A549 (cell line): ENCODE results near the gene SPOP. TPM values are rescaled to one million over a fixed set of nuclear protein-coding genes. Genes with fewer than 3 reads are reported as not detected.

Experiments used
- ATAC-seq, 2 experiments: fragments of 200-7000 bp in 1 of 2; fragments of >200 bp in 1 of 2; cut with Nextera tagmentation in 1 of 2; cut with Tn5 transposase in 1 of 2; 3 replicates each; pipeline versions ENCODE4 v1.8.0 to v1.9.1; 2018 to 2020; ENCODE audit warnings: mild to moderate bottlenecking in 1 of 2, moderate library complexity in 1 of 2
- CTCF ChIA-PET: fragments of 300-600 bp; sonication (Branson Sonifier 250); formaldehyde crosslinking; extraction: SDS; loops from one replicate; lab custom pipeline; 2021; ENCODE audit warnings: antibody characterized with exemption, inconsistent platforms; lab: Yijun Ruan, JAX
- POLR2A ChIA-PET: fragments of 350-600 bp; formaldehyde crosslinking; extraction: SDS; loops from one replicate; lab custom pipeline; 2021; ENCODE audit warnings: antibody characterized with exemption, inconsistent platforms; lab: Yijun Ruan, JAX
- DNase-seq, 2 experiments: peaks; one replicate each; pipeline versions ENCODE4 v3.0.0 to v3.0.0-alpha.2; 2011 to 2016; ENCODE audit warnings: low read depth in 1 of 2, low spot score in 1 of 2
- FAIRE-seq: peaks from 2 replicates; lab custom pipeline; 2011; peaks lifted over from hg19 to GRCh38; lab: Jason Lieb, UNC
- H3K27ac ChIP-seq, 2 experiments: fragments of >200 bp; sonication (Bioruptor Twin); formaldehyde crosslinking; 3 replicates each; pipeline ENCODE4 v1.5.1; 2016 to 2017
- H3K4me1 ChIP-seq: fragments of >200 bp; sonication (Bioruptor Twin); formaldehyde crosslinking; 3 replicates; pipeline ENCODE4 v1.6.1; 2016
- H3K4me2 ChIP-seq: fragments of >200 bp; sonication (Bioruptor Twin); formaldehyde crosslinking; 3 replicates; pipeline ENCODE4 v1.6.1; 2016
- H3K4me3 ChIP-seq: fragments of >200 bp; sonication (Bioruptor Twin); formaldehyde crosslinking; 3 replicates; pipeline ENCODE4 v1.5.1; 2016
- H3K9me3 ChIP-seq: fragments of >200 bp; sonication (Bioruptor Twin); formaldehyde crosslinking; 3 replicates; pipeline ENCODE4 v1.6.1; 2016
- BHLHE40 ChIP-seq: IDR thresholded peaks from 2 replicates; pipeline ENCODE4 v1.6.1; 2012; ENCODE audit warnings: low read depth, low read length, inconsistent platforms
- CBX2 ChIP-seq: fragments of 200-600 bp; sonication (generic); IDR thresholded peaks from 2 replicates; pipeline ENCODE4 v1.6.1; 2016; ENCODE audit warnings: low read depth, mild to moderate bottlenecking, borderline replicate concordance
- CEBPB ChIP-seq, 2 experiments: fragments of >200 bp in 1 of 2; sonication (Bioruptor Twin) in 1 of 2; formaldehyde crosslinking in 1 of 2; IDR thresholded peaks; 2 replicates each; pipeline ENCODE4 v1.6.1; 2012 to 2016
- CHD2 ChIP-seq: fragments of 150-350 bp; IDR thresholded peaks from 2 replicates; pipeline ENCODE4 v1.6.1; 2014; ENCODE audit warnings: low read length; ENCODE audit not compliant: partially characterized antibody
- CHD4 ChIP-seq: fragments of 200-600 bp; sonication (generic); IDR thresholded peaks from 2 replicates; pipeline ENCODE4 v1.6.1; 2016; ENCODE audit warnings: antibody characterized with exemption, mild to moderate bottlenecking, borderline replicate concordance
- E2F6 ChIP-seq: IDR thresholded peaks from 2 replicates; pipeline ENCODE4 v1.6.1; 2012; ENCODE audit warnings: low read depth, borderline replicate concordance
- HOXB13 ChIP-seq: fragments of 250-450 bp; sonication (Bioruptor Pico); IDR thresholded peaks from 2 replicates; pipeline ENCODE4 v1.5.0; 2020; ENCODE audit warnings: low read depth, mild to moderate bottlenecking, moderate library complexity
- KDM1A ChIP-seq: fragments of 200-600 bp; sonication (generic); IDR thresholded peaks from 2 replicates; pipeline ENCODE4 v1.6.1; 2016; ENCODE audit warnings: low read depth, mild to moderate bottlenecking
- MAFK ChIP-seq: fragments of 450-650 bp; IDR thresholded peaks from 2 replicates; pipeline ENCODE4 v1.6.1; 2014; ENCODE audit not compliant: partially characterized antibody
- MAX ChIP-seq: IDR thresholded peaks from 2 replicates; pipeline ENCODE4 v1.6.1; 2012
- NFE2L2 ChIP-seq: fragments of 150-350 bp; conservative IDR thresholded peaks from 2 replicates; pipeline ENCODE4 v1.6.1; 2014; ENCODE audit warnings: low read length
- NPAS2 ChIP-seq: fragments of 250-450 bp; sonication (Bioruptor Pico); IDR thresholded peaks from 2 replicates; pipeline ENCODE4 v1.8.0; 2022; ENCODE audit warnings: mild to moderate bottlenecking, moderate library complexity, borderline replicate concordance
- PHF8 ChIP-seq: fragments of 200-600 bp; sonication (generic); IDR thresholded peaks from 2 replicates; pipeline ENCODE4 v1.6.1; 2016; ENCODE audit warnings: low read depth, mild to moderate bottlenecking, antibody characterized with exemption, moderate library complexity, borderline replicate concordance
- POLR2A ChIP-seq: IDR thresholded peaks from 2 replicates; pipeline ENCODE4 v1.6.1; 2012; ENCODE audit warnings: mild to moderate bottlenecking, low read length
- POLR2AphosphoS2 ChIP-seq: conservative IDR thresholded peaks from 2 replicates; pipeline ENCODE4 v1.6.1; 2012; ENCODE audit warnings: low read length, improper control_type of control experiment, inconsistent platforms
- RAD21 ChIP-seq, 2 experiments: fragments of >200 bp in 1 of 2; sonication (Bioruptor Twin) in 1 of 2; formaldehyde crosslinking in 1 of 2; IDR thresholded peaks in 1 of 2; conservative IDR thresholded peaks in 1 of 2; 2 replicates in 1 of 2; 3 replicates in 1 of 2; pipeline ENCODE4 v1.6.1; 2012 to 2018; ENCODE audit warnings: inconsistent platforms in 1 of 2
- RFX5 ChIP-seq: fragments of 450-650 bp; IDR thresholded peaks from 2 replicates; pipeline ENCODE4 v1.7.1; 2014; ENCODE audit warnings: antibody characterized with exemption, mild to moderate bottlenecking, moderate library complexity
- RNF2 ChIP-seq: fragments of 200-600 bp; sonication (generic); IDR thresholded peaks from 2 replicates; pipeline ENCODE4 v1.6.1; 2016; ENCODE audit warnings: low read depth, mild to moderate bottlenecking, antibody characterized with exemption, moderate library complexity, borderline replicate concordance
- ZFP36 ChIP-seq: fragments of 450-650 bp; IDR thresholded peaks from 2 replicates; pipeline ENCODE4 v1.6.1; 2014; ENCODE audit warnings: borderline replicate concordance; ENCODE audit not compliant: partially characterized antibody
- ZNF302 ChIP-seq: fragments of 250-450 bp; sonication (Bioruptor Pico); IDR thresholded peaks from 2 replicates; pipeline ENCODE4 v1.9.0; 2021; ENCODE audit warnings: inconsistent platforms, mild to moderate bottlenecking, moderate library complexity
- WGBS: methylation state at CpG from one replicate; pipeline ENCODE4 v1.1.6; 2017; ENCODE audit errors: missing lambda C conversion rate; 5-methylcytosine and 5-hydroxymethylcytosine counted together
- polyA plus RNA-seq, 4 experiments: library from polyadenylated mRNA; depleted of rRNA in 3 of 4; stranded (reverse); fragments of >200 nt; fragmentation: RNase III in 1 of 4; extraction: RNeasy Plus Mini Kit Qiagen cat#74134 plus additional on column Dnase treatment in 1 of 4; gene quantifications; 2 replicates in 3 of 4; 3 replicates in 1 of 4; pipeline ENCODE4 v1.2.3, GENCODE V29; 2011 to 2017
- TF ChIP-seq, protein P1 (sequence below): fragments of >200 bp; sonication (Bioruptor Twin); formaldehyde crosslinking; IDR thresholded peaks from 3 replicates; pipeline ENCODE4 v1.5.1; 2016
- TF ChIP-seq, protein P2 (sequence below): fragments of 200-600 bp; sonication (generic); IDR thresholded peaks from 2 replicates; pipeline ENCODE4 v1.6.1; 2016; ENCODE audit warnings: antibody characterized with exemption, mild to moderate bottlenecking, moderate library complexity
- TF ChIP-seq, protein P3 (sequence below): fragments of >200 bp; sonication (Bioruptor Twin); formaldehyde crosslinking; IDR thresholded peaks from 3 replicates; pipeline ENCODE4 v1.6.1; 2016
- TF ChIP-seq, protein P4 (sequence below): fragments of 250-450 bp; sonication (Bioruptor Pico); IDR thresholded peaks from 2 replicates; pipeline ENCODE4 v1.5.0; 2021; ENCODE audit warnings: mild to moderate bottlenecking, moderate library complexity, borderline replicate concordance
- TF ChIP-seq, protein P5 (sequence below): fragments of 150-350 bp; IDR thresholded peaks from 2 replicates; pipeline ENCODE4 v1.6.1; 2014; ENCODE audit warnings: low read depth, mild to moderate bottlenecking, low read length

SPOP gene
- polyA plus RNA-seq, 2 of the 4 experiments (the other 2 are of a cell fraction): 49.5 to 57.2 TPM

- FAIRE-seq: no peak
- CTCF ChIA-PET: interaction anchor here (0.7 to 4.2 kb wide), 9 partner anchors 9 to 393 kb away, joined by 3 to 21 read pairs (median 7); partner anchors contain the start of gene NXPH3
- POLR2A ChIA-PET: no interaction called here
- Histone ChIP-seq H3K4me1 (no peaks in the 10 kb centered on the region), H3K4me2 (no peak overlapping the region), H3K9me3 (no peaks in the 10 kb centered on the region), H3K4me3 (no peak overlapping the region), H3K27ac (no peak overlapping the region)
- no peak for TF ChIP-seq KDM1A
- TF ChIP-seq, protein P1, sequence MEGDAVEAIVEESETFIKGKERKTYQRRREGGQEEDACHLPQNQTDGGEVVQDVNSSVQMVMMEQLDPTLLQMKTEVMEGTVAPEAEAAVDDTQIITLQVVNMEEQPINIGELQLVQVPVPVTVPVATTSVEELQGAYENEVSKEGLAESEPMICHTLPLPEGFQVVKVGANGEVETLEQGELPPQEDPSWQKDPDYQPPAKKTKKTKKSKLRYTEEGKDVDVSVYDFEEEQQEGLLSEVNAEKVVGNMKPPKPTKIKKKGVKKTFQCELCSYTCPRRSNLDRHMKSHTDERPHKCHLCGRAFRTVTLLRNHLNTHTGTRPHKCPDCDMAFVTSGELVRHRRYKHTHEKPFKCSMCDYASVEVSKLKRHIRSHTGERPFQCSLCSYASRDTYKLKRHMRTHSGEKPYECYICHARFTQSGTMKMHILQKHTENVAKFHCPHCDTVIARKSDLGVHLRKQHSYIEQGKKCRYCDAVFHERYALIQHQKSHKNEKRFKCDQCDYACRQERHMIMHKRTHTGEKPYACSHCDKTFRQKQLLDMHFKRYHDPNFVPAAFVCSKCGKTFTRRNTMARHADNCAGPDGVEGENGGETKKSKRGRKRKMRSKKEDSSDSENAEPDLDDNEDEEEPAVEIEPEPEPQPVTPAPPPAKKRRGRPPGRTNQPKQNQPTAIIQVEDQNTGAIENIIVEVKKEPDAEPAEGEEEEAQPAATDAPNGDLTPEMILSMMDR: no peak
- no peak for TF ChIP-seq MAFK
- no peak for TF ChIP-seq E2F6
- TF ChIP-seq CEBPB (IDR thresholded peaks at IDR 0.05): no peak
- no peak for TF ChIP-seq PHF8
- TF ChIP-seq RNF2: no peak
- no peak for TF ChIP-seq ZFP36
- TF ChIP-seq HOXB13 (CRISPR knock-in tag): no peak
- TF ChIP-seq BHLHE40: no peak
- no peak for TF ChIP-seq ZNF302 (CRISPR knock-in tag)
- TF ChIP-seq, protein P2, sequence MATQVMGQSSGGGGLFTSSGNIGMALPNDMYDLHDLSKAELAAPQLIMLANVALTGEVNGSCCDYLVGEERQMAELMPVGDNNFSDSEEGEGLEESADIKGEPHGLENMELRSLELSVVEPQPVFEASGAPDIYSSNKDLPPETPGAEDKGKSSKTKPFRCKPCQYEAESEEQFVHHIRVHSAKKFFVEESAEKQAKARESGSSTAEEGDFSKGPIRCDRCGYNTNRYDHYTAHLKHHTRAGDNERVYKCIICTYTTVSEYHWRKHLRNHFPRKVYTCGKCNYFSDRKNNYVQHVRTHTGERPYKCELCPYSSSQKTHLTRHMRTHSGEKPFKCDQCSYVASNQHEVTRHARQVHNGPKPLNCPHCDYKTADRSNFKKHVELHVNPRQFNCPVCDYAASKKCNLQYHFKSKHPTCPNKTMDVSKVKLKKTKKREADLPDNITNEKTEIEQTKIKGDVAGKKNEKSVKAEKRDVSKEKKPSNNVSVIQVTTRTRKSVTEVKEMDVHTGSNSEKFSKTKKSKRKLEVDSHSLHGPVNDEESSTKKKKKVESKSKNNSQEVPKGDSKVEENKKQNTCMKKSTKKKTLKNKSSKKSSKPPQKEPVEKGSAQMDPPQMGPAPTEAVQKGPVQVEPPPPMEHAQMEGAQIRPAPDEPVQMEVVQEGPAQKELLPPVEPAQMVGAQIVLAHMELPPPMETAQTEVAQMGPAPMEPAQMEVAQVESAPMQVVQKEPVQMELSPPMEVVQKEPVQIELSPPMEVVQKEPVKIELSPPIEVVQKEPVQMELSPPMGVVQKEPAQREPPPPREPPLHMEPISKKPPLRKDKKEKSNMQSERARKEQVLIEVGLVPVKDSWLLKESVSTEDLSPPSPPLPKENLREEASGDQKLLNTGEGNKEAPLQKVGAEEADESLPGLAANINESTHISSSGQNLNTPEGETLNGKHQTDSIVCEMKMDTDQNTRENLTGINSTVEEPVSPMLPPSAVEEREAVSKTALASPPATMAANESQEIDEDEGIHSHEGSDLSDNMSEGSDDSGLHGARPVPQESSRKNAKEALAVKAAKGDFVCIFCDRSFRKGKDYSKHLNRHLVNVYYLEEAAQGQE: no peak
- TF ChIP-seq NFE2L2: no peak
- no peak for TF ChIP-seq RFX5
- ATAC-seq: peak; percentile 64 to 78
- no peak for DNase-seq
- 91% methylated on average over 2 of the region's 2 CpGs for WGBS
These were observed 74.2 kb downstream of the SPOP start for GRCh38 chr17:49603720-49604119.

DNA sequence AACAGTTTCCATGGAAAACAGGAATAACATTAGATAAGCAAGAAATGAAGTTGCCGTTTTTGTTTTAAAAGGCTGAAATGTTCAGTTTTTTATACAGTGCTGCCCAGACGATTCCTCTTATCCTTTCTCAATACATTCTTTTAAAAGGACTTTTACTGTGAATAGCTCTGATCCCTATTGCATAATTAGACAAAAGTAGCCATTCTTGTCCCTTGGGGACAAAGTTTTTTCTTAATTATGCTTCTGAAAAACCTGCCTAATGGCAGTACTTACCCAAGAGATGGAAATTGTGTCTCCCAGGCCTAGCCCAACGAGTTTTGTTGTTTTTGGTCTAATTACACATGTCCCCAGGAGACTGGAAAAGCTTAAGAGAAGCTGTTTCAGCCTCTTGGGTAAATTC, 74.7 kb downstream of the SPOP start:
- WGBS: 81% methylated on average over 3 of the region's 3 CpGs
- TF ChIP-seq NPAS2 (CRISPR knock-in tag) (no peak), HOXB13 (CRISPR knock-in tag) (no peak), MAX (no peak), CBX2 (no peak), RAD21 (conservative IDR thresholded peaks at IDR 0.05 in 1 of 2, IDR thresholded peaks at IDR 0.05 in 1 of 2) (no peak), POLR2A (no peak), POLR2AphosphoS2 (no peak), CHD2 (no peak), CHD4 (no peak)
- TF ChIP-seq, protein P3, sequence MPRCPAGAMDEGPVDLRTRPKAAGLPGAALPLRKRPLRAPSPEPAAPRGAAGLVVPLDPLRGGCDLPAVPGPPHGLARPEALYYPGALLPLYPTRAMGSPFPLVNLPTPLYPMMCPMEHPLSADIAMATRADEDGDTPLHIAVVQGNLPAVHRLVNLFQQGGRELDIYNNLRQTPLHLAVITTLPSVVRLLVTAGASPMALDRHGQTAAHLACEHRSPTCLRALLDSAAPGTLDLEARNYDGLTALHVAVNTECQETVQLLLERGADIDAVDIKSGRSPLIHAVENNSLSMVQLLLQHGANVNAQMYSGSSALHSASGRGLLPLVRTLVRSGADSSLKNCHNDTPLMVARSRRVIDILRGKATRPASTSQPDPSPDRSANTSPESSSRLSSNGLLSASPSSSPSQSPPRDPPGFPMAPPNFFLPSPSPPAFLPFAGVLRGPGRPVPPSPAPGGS: no peak
- TF ChIP-seq, protein P4, sequence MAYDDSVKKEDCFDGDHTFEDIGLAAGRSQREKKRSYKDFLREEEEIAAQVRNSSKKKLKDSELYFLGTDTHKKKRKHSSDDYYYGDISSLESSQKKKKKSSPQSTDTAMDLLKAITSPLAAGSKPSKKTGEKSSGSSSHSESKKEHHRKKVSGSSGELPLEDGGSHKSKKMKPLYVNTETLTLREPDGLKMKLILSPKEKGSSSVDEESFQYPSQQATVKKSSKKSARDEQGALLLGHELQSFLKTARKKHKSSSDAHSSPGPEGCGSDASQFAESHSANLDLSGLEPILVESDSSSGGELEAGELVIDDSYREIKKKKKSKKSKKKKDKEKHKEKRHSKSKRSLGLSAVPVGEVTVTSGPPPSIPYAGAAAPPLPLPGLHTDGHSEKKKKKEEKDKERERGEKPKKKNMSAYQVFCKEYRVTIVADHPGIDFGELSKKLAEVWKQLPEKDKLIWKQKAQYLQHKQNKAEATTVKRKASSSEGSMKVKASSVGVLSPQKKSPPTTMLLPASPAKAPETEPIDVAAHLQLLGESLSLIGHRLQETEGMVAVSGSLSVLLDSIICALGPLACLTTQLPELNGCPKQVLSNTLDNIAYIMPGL (CRISPR knock-in tag): no peak
- TF ChIP-seq, protein P5, sequence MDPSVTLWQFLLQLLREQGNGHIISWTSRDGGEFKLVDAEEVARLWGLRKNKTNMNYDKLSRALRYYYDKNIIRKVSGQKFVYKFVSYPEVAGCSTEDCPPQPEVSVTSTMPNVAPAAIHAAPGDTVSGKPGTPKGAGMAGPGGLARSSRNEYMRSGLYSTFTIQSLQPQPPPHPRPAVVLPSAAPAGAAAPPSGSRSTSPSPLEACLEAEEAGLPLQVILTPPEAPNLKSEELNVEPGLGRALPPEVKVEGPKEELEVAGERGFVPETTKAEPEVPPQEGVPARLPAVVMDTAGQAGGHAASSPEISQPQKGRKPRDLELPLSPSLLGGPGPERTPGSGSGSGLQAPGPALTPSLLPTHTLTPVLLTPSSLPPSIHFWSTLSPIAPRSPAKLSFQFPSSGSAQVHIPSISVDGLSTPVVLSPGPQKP: no peak
- ChIA-PET POLR2A (no interaction called here), CTCF (interaction anchor here (0.7 to 4.2 kb wide), 10 partner anchors 9 to 395 kb away, joined by 3 to 21 read pairs (median 5); partner anchors contain the start of gene NXPH3)
- DNase-seq (no peak), ATAC-seq (no peak), FAIRE-seq (no peak)
- no peak overlapping the region for H3K4me3 ChIP-seq
- no peaks in the 10 kb centered on the region for H3K9me3 ChIP-seq
- no peaks in the 10 kb centered on the region for H3K4me1 ChIP-seq
- no peak overlapping the region for H3K4me2 ChIP-seq
- no peak overlapping the region for H3K27ac ChIP-seq
